ENCODE results near the gene MSH3.
"Not testable (repeated sequence)": the region's sequence is repeated elsewhere in the genome, so short reads cannot be mapped to it uniquely, and the experiment has no call there.

Gene MSH3

DNA sequence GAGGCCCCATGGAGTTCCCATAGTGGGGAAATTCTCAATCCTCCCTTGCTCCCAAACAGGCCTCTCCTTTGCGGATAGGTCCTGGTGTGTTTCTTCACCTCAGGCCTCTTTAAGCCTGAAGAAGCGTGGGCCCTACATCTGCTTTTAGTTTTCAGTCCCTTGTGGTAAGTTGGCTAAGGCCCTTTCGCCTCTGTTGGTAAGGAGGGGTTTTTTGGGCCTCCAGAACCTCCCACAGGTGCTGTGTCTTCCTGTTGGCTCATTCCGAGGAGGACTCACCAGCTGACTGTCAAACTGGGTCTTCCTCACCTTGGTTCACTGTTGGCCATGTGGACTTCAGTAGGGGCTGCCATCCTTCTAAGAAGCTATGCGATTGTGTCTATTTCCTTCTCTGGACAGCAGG is 56.8 kb downstream of the MSH3 start:
- DNase-seq, result no peak

- peak; percentile 12 for DNase-seq
Observed at GRCh38 chr5:80711938-80712337, 57.5 kb downstream of the MSH3 start.

- no peak for DNase-seq
Observed at GRCh38 chr5:80712919-80713318, 58.5 kb downstream of the MSH3 start.

DNA sequence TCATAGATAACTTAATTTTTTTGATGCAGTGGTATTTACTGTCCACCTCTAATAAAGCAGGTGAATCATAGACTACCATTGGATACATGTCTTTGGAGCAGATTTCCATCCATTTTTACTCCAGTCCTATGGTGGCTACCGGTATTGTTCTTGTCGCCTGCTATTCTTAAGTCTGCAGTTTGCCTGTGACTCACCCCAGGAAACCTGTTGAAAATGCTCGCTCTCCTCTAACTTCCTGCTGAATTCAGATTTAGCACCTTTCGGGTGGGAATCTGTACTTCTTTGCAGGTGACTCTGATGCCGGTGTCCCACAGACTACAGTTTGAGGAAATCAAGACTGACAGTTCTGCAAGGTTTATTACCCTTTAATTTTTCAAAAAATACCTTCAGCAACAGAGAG is 59.2 kb downstream of the MSH3 start:
- no peak for DNase-seq

DNA sequence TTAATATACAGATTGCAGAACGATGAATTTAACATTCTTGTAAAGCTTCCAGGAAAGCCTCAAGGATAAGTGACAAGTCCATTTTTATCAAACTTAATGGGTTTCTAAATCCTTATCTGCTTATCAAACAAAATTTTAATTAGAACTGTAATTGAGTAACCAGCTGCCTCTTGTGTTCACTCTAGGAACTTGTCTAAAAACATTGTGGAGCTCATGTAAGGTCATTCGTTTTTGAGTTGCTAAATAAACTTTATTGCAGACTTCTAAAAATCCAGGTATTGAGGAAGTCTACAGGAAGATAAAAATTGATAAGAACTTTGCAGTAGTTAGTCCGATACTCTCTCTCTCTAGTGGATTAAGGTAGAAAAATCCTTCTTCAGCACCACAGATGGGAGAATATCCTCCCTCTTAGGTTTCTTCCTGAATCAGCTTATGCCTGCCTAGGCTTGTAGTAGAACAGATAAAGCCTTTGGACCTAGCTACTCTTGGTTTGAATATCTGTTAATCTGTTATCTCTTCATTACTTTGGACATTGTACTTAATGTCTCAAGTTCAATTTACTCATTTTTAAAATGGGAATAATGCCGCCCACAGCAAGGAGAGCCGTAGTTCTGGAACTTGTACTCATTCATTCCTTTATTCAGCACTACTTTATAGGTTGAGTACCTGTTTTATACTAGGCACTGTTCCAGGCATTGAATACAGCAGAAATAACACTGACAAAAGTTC is 60.3 kb downstream of the MSH3 start:
- no peak for DNase-seq

- no peak for DNase-seq
Observed at GRCh38 chr5:80715887-80716286, 61.4 kb downstream of the MSH3 start.

DNA sequence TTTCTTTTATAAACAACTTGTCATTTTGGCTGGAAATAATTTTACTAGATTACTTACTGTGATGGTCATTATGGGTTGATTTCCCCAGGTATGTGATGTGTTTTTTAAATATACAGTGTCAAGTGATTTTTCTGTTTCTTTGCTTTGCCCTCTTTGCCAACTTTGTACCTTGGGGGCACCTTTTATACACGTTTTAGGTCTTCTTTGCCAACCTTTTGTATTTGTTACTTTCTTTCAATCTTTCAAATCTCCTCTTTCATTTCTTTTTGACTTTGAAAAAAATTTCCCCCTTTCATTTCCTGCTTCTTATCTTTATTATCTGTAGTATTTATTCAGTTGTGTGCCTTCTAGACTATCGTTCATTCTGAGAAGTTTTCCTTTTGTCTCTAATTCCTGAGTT is 65.7 kb downstream of the MSH3 start:
- DNase-seq, result no peak

GRCh38 chr5:80722916-80723315 is 68.5 kb downstream of the MSH3 start:
- DNase-seq, result no peak

- no peak for DNase-seq
Observed at GRCh38 chr5:80725446-80725845, 71.0 kb downstream of the MSH3 start.

DNA sequence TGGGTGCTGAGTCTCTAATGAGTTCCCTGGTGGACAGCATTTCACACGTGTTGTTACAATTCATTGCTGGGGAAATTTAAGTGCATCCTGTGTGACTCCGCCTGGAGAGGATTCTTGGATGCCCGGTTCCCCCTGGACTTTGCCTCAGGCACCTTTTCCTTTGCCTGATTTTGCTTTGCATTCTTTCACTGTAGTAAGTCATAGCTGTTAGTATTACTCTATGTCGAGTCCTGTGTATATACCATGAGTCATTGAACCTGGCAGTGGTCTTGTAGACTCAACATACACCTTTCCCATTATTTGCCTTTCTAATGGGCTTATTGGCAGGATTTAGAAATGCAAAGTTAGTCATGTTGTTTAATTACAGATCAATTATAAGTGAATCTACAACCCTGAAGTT is 82.3 kb downstream of the MSH3 start:
- DNase-seq, result no peak

DNA sequence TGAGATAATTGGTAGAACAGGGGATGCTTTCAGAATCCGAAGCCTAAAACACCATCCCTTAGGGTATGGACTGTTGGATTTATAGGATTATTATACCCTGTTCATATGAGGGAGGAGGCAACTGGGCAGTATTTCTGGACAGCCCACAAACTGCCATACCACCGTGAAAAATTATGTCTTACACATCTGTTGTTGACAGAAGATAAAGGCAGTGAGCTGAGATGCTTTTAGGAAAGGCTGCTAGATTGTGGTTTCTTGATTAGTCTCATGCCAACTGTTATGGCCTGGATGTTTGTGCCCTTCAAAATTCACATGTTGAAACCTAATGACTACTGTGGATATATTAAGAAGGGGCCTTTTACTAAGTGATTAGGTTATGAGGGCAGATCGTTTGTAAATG is 84.0 kb downstream of the MSH3 start:
- DNase-seq, result no peak

DNA sequence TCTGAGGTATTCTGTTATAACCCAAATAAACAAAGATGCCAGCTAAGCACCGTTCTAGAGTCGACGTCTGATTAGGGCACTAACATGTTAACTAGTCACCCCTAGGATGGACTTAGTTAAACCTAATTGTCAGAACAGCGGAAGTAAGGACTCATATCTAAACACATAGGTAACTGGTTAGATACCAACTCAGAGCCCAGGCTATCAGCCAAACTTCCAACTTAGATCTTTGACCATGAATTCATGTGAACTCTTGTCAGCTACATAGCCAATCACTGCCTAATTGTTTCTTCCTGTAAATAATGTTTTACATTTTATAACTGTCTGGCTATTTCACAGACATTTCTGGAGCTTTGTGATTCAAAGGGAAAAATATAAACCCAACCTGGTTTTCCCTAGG is 84.6 kb downstream of the MSH3 start:
- no peak for DNase-seq

GRCh38 chr5:80739496-80739895 is 85.0 kb downstream of the MSH3 start:
- no peak for DNase-seq

- DNase-seq, result no peak
Observed at GRCh38 chr5:80739898-80740297, 85.4 kb downstream of the MSH3 start.

- DNase-seq, result not testable (repeated sequence)
Observed at GRCh38 chr5:80740488-80740887, 86.0 kb downstream of the MSH3 start.

GRCh38 chr5:80740999-80741398 is 86.5 kb downstream of the MSH3 start:
- DNase-seq, result no peak

GRCh38 chr5:80744149-80744548 is 89.7 kb downstream of the MSH3 start:
- no peak for DNase-seq

DNA sequence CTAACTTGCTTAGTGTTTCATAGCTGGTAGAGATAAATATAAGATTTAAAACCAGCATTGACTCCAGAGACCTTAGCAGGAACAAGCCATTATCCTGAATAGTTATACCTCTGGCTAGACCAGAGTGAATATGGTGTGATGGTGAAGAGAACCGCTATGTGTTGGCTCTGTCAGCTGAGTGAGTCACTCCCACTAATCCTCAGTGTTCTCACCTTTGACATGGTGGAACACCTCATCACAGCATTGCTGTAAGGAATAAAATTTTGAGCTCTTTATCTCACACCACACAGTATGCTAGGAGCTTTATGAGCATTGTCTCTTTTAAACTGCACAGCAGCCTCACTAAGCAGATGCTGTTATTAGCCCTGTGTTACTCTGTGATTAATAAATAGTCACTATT is 91.0 kb downstream of the MSH3 start:
- DNase-seq, result no peak

- DNase-seq, result no peak
Observed at GRCh38 chr5:80747922-80748321, 93.5 kb downstream of the MSH3 start.

GRCh38 chr5:80752427-80752826 is 98.0 kb downstream of the MSH3 start:
- DNase-seq, result no peak

- DNase-seq, result no peak
Observed at GRCh38 chr5:80753712-80754111, 99.3 kb downstream of the MSH3 start.

GRCh38 chr5:80754900-80755299 is 100.4 kb downstream of the MSH3 start:
- peak; percentile 63 for DNase-seq

DNA sequence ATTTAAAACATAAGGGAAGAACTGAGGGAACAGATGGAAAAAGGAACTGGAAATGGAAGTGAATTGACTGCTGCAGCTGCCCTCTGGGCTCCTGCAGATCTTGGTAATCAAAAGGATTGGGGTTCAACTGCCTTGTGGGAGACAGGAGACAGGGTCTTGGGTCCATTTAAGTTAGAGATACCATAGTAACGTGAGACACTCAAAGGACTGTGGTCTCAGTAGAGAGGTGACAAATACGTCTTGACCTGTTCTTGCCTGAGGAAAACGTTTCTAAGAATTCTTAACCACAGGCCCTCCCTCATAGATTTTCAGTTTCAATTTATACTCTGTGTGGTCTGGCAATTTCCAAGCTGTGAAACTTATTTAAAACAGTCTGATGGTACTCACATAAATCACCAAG is 101.2 kb downstream of the MSH3 start:
- no peak for DNase-seq

DNA sequence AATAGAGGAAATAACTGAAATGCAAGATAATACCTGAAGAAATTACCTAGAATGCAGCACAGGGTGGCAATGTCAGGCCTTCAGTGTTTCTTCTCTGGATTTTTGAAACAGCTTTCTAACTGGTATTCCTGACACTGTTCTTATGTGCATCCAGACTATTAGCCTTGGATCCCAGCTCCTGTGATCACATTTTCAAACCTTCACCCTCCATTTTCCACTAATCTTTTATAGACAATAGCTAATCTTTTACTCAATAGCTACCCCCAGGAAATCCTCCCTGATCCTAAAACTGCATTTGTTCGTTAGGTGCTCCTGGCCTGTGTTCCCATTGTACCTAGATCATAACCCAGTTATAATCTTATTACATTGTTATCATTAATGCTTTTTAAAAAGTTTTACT is 101.8 kb downstream of the MSH3 start:
- DNase-seq, result no peak

- DNase-seq, result no peak
Observed at GRCh38 chr5:80757290-80757689, 102.8 kb downstream of the MSH3 start.
